GM23338 (cell line): ENCODE data around the gene PTPRR.

Experiments used
- EZH2 ChIP-seq: fragments of 200-600 bp; sonication (generic); IDR thresholded peaks from one replicate; pipeline ENCODE4 v1.8.0; 2017; ENCODE audit warnings: antibody characterized with exemption, mild to moderate bottlenecking, low read depth; ENCODE audit not compliant: unreplicated experiment
- EZH2phosphoT487 ChIP-seq: fragments of 200-600 bp; sonication (generic); IDR thresholded peaks from one replicate; pipeline ENCODE4 v1.8.1; 2018; ENCODE audit warnings: antibody characterized with exemption; ENCODE audit not compliant: unreplicated experiment
- NANOG ChIP-seq: IDR thresholded peaks from 2 replicates; pipeline ENCODE4 v1.6.1; 2016; ENCODE audit warnings: antibody characterized with exemption, borderline replicate concordance
- POLR2AphosphoS5 ChIP-seq: IDR thresholded peaks from 2 replicates; pipeline ENCODE4 v1.6.1; 2016; ENCODE audit warnings: antibody characterized with exemption, low read depth
- ZNF331 ChIP-seq: fragments of 250-450 bp; sonication (Bioruptor Pico); IDR thresholded peaks from 2 replicates; pipeline ENCODE4 v1.5.0; 2020; ENCODE audit warnings: low read depth, mild to moderate bottlenecking, moderate library complexity
- TF ChIP-seq, protein P1 (sequence below), 2 experiments: fragments of 200-600 bp in 1 of 2; sonication (generic) in 1 of 2; conservative IDR thresholded peaks; 2 replicates each; pipeline versions ENCODE4 v1.5.1 to v1.6.1; 2016 to 2017; ENCODE audit warnings: antibody characterized with exemption in 2 of 2, low read depth in 2 of 2, mild to moderate bottlenecking in 2 of 2, moderate library complexity in 1 of 2
- TF ChIP-seq, protein P2 (sequence below): IDR thresholded peaks from 2 replicates; pipeline ENCODE4 v1.6.1; 2016; ENCODE audit warnings: antibody characterized with exemption
- TF ChIP-seq, protein P3 (sequence below): IDR thresholded peaks from one replicate; pipeline ENCODE4 v1.6.1; 2018; ENCODE audit warnings: antibody characterized with exemption; ENCODE audit not compliant: unreplicated experiment
- TF ChIP-seq, protein P4 (sequence below): fragments of 250-450 bp; sonication (Bioruptor Pico); IDR thresholded peaks from 2 replicates; pipeline ENCODE4 v1.5.0; 2020; ENCODE audit warnings: mild to moderate bottlenecking, moderate library complexity

DNA sequence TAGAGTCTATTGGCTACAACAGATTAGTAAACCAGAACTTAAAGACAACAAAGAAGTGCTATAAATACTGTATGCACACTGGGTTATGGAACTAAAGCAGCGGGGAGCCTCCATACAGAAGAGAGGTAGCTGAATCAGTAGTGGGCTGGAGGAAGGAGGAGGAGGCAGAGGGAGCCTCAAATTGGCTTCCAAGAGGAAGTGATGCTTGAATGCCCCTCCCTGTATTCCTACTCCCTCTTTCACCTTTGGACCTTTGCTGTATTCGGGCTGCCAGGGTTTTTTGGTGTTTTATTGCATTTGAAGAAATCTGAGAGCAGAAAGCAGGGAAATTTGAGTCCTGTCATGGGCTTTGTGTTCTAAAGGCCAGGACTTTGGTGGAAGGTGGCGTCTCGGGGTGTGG is 179.3 kb downstream of the PTPRR start:
- TF ChIP-seq POLR2AphosphoS5: no peak
- TF ChIP-seq EZH2: no peak
- TF ChIP-seq, protein P1, sequence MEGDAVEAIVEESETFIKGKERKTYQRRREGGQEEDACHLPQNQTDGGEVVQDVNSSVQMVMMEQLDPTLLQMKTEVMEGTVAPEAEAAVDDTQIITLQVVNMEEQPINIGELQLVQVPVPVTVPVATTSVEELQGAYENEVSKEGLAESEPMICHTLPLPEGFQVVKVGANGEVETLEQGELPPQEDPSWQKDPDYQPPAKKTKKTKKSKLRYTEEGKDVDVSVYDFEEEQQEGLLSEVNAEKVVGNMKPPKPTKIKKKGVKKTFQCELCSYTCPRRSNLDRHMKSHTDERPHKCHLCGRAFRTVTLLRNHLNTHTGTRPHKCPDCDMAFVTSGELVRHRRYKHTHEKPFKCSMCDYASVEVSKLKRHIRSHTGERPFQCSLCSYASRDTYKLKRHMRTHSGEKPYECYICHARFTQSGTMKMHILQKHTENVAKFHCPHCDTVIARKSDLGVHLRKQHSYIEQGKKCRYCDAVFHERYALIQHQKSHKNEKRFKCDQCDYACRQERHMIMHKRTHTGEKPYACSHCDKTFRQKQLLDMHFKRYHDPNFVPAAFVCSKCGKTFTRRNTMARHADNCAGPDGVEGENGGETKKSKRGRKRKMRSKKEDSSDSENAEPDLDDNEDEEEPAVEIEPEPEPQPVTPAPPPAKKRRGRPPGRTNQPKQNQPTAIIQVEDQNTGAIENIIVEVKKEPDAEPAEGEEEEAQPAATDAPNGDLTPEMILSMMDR (conservative IDR thresholded peaks at IDR 0.05; ENCODE audit: low read depth in 2 of 2): no peak
- TF ChIP-seq EZH2phosphoT487: no peak
- TF ChIP-seq, protein P2, sequence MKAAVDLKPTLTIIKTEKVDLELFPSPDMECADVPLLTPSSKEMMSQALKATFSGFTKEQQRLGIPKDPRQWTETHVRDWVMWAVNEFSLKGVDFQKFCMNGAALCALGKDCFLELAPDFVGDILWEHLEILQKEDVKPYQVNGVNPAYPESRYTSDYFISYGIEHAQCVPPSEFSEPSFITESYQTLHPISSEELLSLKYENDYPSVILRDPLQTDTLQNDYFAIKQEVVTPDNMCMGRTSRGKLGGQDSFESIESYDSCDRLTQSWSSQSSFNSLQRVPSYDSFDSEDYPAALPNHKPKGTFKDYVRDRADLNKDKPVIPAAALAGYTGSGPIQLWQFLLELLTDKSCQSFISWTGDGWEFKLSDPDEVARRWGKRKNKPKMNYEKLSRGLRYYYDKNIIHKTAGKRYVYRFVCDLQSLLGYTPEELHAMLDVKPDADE: no peak
- no peak for TF ChIP-seq ZNF331
- TF ChIP-seq, protein P3, sequence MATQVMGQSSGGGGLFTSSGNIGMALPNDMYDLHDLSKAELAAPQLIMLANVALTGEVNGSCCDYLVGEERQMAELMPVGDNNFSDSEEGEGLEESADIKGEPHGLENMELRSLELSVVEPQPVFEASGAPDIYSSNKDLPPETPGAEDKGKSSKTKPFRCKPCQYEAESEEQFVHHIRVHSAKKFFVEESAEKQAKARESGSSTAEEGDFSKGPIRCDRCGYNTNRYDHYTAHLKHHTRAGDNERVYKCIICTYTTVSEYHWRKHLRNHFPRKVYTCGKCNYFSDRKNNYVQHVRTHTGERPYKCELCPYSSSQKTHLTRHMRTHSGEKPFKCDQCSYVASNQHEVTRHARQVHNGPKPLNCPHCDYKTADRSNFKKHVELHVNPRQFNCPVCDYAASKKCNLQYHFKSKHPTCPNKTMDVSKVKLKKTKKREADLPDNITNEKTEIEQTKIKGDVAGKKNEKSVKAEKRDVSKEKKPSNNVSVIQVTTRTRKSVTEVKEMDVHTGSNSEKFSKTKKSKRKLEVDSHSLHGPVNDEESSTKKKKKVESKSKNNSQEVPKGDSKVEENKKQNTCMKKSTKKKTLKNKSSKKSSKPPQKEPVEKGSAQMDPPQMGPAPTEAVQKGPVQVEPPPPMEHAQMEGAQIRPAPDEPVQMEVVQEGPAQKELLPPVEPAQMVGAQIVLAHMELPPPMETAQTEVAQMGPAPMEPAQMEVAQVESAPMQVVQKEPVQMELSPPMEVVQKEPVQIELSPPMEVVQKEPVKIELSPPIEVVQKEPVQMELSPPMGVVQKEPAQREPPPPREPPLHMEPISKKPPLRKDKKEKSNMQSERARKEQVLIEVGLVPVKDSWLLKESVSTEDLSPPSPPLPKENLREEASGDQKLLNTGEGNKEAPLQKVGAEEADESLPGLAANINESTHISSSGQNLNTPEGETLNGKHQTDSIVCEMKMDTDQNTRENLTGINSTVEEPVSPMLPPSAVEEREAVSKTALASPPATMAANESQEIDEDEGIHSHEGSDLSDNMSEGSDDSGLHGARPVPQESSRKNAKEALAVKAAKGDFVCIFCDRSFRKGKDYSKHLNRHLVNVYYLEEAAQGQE: no peak
- TF ChIP-seq NANOG: no peak
- TF ChIP-seq, protein P4, sequence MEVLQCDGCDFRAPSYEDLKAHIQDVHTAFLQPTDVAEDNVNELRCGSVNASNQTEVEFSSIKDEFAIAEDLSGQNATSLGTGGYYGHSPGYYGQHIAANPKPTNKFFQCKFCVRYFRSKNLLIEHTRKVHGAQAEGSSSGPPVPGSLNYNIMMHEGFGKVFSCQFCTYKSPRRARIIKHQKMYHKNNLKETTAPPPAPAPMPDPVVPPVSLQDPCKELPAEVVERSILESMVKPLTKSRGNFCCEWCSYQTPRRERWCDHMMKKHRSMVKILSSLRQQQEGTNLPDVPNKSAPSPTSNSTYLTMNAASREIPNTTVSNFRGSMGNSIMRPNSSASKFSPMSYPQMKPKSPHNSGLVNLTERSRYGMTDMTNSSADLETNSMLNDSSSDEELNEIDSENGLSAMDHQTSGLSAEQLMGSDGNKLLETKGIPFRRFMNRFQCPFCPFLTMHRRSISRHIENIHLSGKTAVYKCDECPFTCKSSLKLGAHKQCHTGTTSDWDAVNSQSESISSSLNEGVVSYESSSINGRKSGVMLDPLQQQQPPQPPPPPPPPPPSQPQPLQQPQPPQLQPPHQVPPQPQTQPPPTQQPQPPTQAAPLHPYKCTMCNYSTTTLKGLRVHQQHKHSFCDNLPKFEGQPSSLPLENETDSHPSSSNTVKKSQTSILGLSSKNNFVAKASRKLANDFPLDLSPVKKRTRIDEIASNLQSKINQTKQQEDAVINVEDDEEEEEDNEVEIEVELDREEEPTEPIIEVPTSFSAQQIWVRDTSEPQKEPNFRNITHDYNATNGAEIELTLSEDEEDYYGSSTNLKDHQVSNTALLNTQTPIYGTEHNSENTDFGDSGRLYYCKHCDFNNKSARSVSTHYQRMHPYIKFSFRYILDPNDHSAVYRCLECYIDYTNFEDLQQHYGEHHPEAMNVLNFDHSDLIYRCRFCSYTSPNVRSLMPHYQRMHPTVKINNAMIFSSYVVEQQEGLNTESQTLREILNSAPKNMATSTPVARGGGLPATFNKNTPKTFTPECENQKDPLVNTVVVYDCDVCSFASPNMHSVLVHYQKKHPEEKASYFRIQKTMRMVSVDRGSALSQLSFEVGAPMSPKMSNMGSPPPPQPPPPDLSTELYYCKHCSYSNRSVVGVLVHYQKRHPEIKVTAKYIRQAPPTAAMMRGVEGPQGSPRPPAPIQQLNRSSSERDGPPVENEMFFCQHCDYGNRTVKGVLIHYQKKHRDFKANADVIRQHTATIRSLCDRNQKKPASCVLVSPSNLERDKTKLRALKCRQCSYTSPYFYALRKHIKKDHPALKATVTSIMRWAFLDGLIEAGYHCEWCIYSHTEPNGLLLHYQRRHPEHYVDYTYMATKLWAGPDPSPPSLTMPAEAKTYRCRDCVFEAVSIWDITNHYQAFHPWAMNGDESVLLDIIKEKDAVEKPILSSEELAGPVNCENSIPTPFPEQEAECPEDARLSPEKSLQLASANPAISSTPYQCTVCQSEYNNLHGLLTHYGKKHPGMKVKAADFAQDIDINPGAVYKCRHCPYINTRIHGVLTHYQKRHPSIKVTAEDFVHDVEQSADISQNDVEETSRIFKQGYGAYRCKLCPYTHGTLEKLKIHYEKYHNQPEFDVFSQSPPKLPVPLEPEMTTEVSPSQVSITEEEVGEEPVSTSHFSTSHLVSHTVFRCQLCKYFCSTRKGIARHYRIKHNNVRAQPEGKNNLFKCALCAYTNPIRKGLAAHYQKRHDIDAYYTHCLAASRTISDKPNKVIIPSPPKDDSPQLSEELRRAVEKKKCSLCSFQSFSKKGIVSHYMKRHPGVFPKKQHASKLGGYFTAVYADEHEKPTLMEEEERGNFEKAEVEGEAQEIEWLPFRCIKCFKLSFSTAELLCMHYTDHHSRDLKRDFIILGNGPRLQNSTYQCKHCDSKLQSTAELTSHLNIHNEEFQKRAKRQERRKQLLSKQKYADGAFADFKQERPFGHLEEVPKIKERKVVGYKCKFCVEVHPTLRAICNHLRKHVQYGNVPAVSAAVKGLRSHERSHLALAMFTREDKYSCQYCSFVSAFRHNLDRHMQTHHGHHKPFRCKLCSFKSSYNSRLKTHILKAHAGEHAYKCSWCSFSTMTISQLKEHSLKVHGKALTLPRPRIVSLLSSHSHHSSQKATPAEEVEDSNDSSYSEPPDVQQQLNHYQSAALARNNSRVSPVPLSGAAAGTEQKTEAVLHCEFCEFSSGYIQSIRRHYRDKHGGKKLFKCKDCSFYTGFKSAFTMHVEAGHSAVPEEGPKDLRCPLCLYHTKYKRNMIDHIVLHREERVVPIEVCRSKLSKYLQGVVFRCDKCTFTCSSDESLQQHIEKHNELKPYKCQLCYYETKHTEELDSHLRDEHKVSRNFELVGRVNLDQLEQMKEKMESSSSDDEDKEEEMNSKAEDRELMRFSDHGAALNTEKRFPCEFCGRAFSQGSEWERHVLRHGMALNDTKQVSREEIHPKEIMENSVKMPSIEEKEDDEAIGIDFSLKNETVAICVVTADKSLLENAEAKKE (CRISPR knock-in tag): no peak
